NCI-H524 (cell line): Measurements from ENCODE around the gene BRINP2.
"Not testable (repeated sequence)": the region's sequence is repeated elsewhere in the genome, so short reads cannot be mapped to it uniquely, and the experiment has no call there.

Experiments used
- DNase-seq, 2 experiments: peaks; one replicate each; lab custom pipeline; 2025; lab: John Stamatoyannopoulos, UW

The BRINP2 gene

DNA sequence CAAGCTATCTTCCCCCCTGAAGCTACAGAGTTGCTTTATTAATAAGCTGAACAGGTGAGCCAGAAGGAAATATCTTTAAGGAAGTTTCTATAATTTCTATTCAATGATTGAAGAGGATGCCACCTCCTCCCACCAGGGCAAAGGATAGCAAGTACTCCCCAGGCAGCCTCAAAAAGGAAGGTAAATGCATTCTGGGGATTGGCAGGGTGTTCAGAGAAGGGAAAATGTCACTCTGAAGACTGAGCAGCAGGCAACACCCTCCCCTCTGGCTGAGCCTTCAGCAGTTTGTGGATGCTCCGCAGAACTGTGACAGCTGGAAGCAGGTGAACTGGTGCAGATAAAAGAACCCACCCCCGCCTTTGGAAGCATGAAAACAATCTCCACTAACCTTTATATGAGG is 140.8 kb downstream of the BRINP2 start:
- DNase-seq, result no peak

DNA sequence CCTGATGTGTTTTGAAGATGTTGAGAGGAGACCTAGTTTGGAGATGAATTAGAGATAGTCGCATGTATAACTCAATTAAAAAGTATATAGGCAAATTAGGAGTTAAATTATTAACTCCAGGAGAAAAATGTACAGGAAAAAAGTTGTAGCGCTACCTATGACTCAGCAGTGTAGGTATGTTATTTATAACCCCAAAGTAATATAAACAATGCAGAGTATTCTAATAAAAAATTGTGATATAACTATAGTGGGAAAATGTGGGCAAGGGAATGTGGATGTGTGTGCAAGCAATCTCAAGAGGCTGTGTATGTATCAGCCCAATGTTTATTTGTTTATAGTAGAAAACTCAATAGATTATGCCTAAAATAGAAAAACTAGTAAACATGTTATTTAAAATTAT is 144.5 kb downstream of the BRINP2 start:
- no peak for DNase-seq

DNA sequence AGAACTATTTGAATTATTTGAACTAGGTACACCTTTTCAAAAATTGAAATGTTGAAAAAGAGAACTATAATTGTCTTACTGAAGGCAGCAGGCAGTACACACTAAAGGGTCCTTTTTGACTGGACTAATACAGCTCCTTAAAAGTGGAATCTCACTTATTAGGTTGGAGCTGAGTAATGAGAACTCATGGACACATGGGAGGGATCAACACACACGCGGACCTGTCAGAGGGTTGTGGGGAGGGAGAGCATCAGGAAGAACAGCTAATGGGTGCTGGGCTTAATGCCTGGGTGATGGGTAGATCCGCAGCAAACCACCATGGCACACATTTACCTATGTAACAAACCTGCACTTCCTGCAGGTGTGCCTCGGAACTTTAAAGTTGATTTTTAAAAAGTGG is 145.0 kb downstream of the BRINP2 start:
- no peak for DNase-seq

DNA sequence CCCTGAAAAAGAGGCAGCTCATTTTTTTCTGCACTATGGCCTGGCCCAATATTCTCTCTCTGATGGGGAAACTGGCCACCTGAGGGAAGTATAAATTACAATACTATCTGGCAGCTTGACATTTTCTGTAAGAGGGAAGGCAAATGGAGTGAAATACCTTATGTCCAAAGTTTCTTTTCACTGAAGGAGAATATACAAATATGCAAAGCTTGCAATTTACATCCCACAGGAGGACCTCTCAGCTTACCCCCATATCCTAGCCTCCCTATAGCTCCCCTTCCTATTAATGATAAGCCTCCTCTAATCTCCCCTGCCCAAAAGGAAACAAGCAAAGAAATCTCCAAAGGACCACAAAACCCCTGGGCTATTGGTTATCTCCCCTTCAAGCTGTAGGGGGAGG is 150.7 kb downstream of the BRINP2 start:
- DNase-seq, result not testable (repeated sequence)

DNA sequence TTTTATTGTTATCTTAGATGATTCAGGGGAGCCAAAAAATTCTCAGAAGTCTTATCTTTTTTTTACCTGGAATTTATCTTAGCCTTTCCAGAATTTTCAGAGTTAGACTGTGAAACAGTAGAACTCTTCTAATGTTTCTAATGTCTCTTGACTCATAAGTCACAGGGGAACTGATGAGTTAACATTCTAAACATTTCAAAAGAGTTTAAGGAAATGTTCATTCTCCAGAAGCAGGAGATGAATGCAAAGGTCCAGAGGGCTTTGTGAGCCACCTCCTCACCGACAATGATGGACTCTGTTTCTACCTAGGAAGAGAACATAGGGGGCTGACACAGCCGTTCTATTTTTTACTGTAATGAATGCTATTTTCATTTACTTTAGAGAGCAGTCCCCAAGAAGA is 157.5 kb downstream of the BRINP2 start:
- DNase-seq, result no peak

GRCh38 chr1:177329871-177330270 is 159.1 kb downstream of the BRINP2 start:
- no peak for DNase-seq
